PC-3 (cell line): ENCODE measurements around the gene GNAT3. TPM values are rescaled to one million over a fixed set of nuclear protein-coding genes. Genes with fewer than 3 reads are reported as not detected.

ENCODE experiments used
- ATAC-seq: fragments of 200-7000 bp; cut with Tn5 transposase; 2 replicates; pipeline ENCODE4 v1.9.1; 2020; ENCODE audit warnings: mild to moderate bottlenecking, moderate library complexity
- BruUV-seq: library from RNA; stranded (reverse); fragments of 400-500 nt; replicated peaks from 2 replicates; lab custom pipeline; 2021; lab: Mats Ljungman, UMichigan
- CTCF ChIA-PET: fragments of 300-600 bp; sonication (Branson Sonifier 250); formaldehyde crosslinking; loops from one replicate; lab custom pipeline; 2022; ENCODE audit warnings: antibody characterized with exemption; lab: Charles Lee
- POLR2A ChIA-PET: fragments of 300-600 bp; sonication (Branson Sonifier 250); formaldehyde crosslinking; loops from one replicate; lab custom pipeline; 2022; ENCODE audit warnings: antibody characterized with exemption; ENCODE audit not compliant: unreplicated experiment; lab: Charles Lee
- DNase-seq: peaks from one replicate; pipeline ENCODE4 v3.0.0-alpha.2; 2015
- H2AFZ ChIP-seq: fragments of 300-600 bp; sonication (generic); 2 replicates; pipeline ENCODE4 v1.6.0; 2016; ENCODE audit warnings: antibody characterized with exemption, low read length
- H3F3A ChIP-seq: fragments of 300-600 bp; sonication (generic); one replicate; pipeline ENCODE4 v1.6.0; 2017; ENCODE audit warnings: antibody characterized with exemption, low read length, control low read depth, mild to moderate bottlenecking; ENCODE audit not compliant: unreplicated experiment
- H3K27ac ChIP-seq: fragments of 300-600 bp; sonication (generic); 2 replicates; pipeline ENCODE4 v1.5.1; 2016; ENCODE audit warnings: mild to moderate bottlenecking, low read length
- H3K27me3 ChIP-seq: fragments of 300-600 bp; sonication (generic); 2 replicates; pipeline ENCODE4 v1.6.1; 2016; ENCODE audit warnings: low read length, mixed read lengths
- H3K36me3 ChIP-seq: fragments of 300-600 bp; sonication (generic); 2 replicates; pipeline ENCODE4 v1.6.1; 2016; ENCODE audit warnings: low read depth, mixed run types, low read length, mixed read lengths
- H3K4me1 ChIP-seq: fragments of 300-600 bp; sonication (generic); 2 replicates; pipeline ENCODE4 v1.5.1; 2016; ENCODE audit warnings: low read length; ENCODE audit not compliant: insufficient read depth
- H3K4me2 ChIP-seq: fragments of 300-600 bp; sonication (generic); 2 replicates; pipeline ENCODE4 v1.6.0; 2016; ENCODE audit warnings: low read length
- H3K4me3 ChIP-seq: fragments of 300-600 bp; sonication (generic); 2 replicates; pipeline ENCODE4 v1.5.1; 2016; ENCODE audit warnings: mild to moderate bottlenecking, low read length, mixed read lengths
- H3K79me2 ChIP-seq: fragments of 300-600 bp; sonication (generic); 2 replicates; pipeline ENCODE4 v1.6.1; 2017; ENCODE audit warnings: low read length, mixed read lengths
- H3K9ac ChIP-seq: fragments of 300-600 bp; sonication (generic); 2 replicates; pipeline ENCODE4 v1.6.0; 2016; ENCODE audit warnings: mild to moderate bottlenecking, low read length
- H3K9me2 ChIP-seq: fragments of 300-600 bp; sonication (generic); replicated peaks from 2 replicates; pipeline ENCODE4 v1.6.1; 2016; ENCODE audit warnings: mixed run types, low read length, mixed read lengths
- H3K9me3 ChIP-seq: fragments of 300-600 bp; sonication (generic); 2 replicates; pipeline ENCODE4 v1.6.1; 2016; ENCODE audit warnings: low read length, mixed read lengths
- H4K20me1 ChIP-seq: fragments of 300-600 bp; sonication (generic); 2 replicates; pipeline ENCODE4 v1.6.1; 2016; ENCODE audit warnings: low read length, mixed read lengths
- EZH2 ChIP-seq: fragments of 300-600 bp; sonication (generic); IDR thresholded peaks from one replicate; pipeline ENCODE4 v1.6.1; 2017; ENCODE audit warnings: antibody characterized with exemption, mild to moderate bottlenecking, low read length; ENCODE audit not compliant: unreplicated experiment
- EZH2phosphoT487 ChIP-seq: fragments of 300-600 bp; sonication (generic); IDR thresholded peaks from 2 replicates; pipeline ENCODE4 v1.6.1; 2018; ENCODE audit warnings: mild to moderate bottlenecking, antibody characterized with exemption, low read length, borderline replicate concordance
- intact Hi-C: fragments of 100-400 bp; cut with micrococcal nuclease; formaldehyde crosslinking; loops from 2 replicates; pipeline ENCODE4 v1.9.0; 2023
- total RNA-seq: library from RNA; depleted of rRNA; stranded (reverse); fragments of >200 nt; gene quantifications from 2 replicates; pipeline ENCODE4 v1.2.3, GENCODE V29; 2014
- TF ChIP-seq, protein P1 (sequence below): fragments of 300-600 bp; sonication (generic); conservative IDR thresholded peaks from 2 replicates; pipeline ENCODE4 v1.5.1; 2017; ENCODE audit warnings: antibody characterized with exemption, low read depth, mild to moderate bottlenecking, low read length

GNAT3 gene
- total RNA-seq, 1 experiment from 2014 or later = not detected

DNA sequence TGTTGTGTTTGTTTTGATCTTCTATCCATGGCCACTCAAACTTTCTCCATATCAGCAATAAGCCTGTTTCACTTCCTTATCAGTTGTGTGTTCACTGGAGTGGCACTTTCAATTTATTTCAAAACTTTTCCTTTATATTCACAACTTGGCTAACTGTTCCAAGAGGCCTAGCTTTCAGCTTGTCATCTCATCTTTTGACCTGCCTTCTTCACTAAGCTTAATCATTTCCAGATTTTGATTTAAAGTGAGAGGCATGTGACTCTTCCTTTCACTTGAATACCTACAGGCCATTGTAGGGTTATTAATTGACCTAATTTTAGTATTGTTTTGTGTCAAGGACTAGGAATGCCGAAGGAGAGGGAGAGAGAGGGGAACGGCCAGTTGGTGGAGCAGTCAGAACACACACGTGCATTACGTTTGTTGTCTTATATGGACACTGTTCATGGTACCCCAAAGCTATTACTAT, 5.5 kb upstream of the GNAT3 start:
- Histone ChIP-seq H3K36me3 (no peaks in the 10 kb centered on the region), H3K27ac (no peak overlapping the region), H4K20me1 (no peaks in the 10 kb centered on the region), H3K79me2 (no peaks in the 10 kb centered on the region), H3K27me3 (no peaks in the 10 kb centered on the region), H3K9me3 (no peaks in the 10 kb centered on the region), H3K4me3 (no peak overlapping the region), H3K9ac (no peak overlapping the region), H3K4me2 (no peak overlapping the region), H2AFZ (no peak overlapping the region), H3K9me2 (no peaks in the 10 kb centered on the region), H3F3A (no peaks in the 10 kb centered on the region), H3K4me1 (no peaks in the 10 kb centered on the region)
- TF ChIP-seq EZH2phosphoT487 (no peak), EZH2 (no peak)
- TF ChIP-seq, protein P1, sequence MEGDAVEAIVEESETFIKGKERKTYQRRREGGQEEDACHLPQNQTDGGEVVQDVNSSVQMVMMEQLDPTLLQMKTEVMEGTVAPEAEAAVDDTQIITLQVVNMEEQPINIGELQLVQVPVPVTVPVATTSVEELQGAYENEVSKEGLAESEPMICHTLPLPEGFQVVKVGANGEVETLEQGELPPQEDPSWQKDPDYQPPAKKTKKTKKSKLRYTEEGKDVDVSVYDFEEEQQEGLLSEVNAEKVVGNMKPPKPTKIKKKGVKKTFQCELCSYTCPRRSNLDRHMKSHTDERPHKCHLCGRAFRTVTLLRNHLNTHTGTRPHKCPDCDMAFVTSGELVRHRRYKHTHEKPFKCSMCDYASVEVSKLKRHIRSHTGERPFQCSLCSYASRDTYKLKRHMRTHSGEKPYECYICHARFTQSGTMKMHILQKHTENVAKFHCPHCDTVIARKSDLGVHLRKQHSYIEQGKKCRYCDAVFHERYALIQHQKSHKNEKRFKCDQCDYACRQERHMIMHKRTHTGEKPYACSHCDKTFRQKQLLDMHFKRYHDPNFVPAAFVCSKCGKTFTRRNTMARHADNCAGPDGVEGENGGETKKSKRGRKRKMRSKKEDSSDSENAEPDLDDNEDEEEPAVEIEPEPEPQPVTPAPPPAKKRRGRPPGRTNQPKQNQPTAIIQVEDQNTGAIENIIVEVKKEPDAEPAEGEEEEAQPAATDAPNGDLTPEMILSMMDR = no peak
- ChIA-PET POLR2A (no interaction called here), CTCF (no interaction called here)
- intact Hi-C loops = no loop called here
- no peak for ATAC-seq
- DNase-seq = no peak
- BruUV-seq = no TSS peak

DNA sequence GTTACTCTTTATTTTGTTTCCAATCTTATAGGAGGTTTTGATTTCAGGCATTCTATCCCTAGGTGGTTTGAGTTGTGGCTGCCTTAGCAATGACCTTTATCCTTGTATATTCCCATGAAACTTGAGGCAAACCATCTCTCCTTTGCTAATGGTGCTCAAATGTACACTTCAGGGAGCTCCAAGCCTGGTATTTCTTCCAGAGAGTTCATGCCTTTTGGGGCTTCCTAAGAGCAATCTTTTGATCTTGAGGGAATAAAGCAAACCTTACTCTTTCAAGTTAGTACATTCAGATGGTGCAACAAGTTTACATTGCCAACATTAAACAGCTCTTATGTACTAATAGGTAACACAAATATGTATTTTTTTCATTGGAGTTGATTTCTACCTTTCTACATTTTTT, 3.4 kb upstream of the GNAT3 start:
- Histone ChIP-seq H3F3A (no peaks in the 10 kb centered on the region), H3K79me2 (no peaks in the 10 kb centered on the region), H3K27ac (no peak overlapping the region), H3K4me2 (no peak overlapping the region), H3K9me3 (no peaks in the 10 kb centered on the region), H3K9me2 (no peaks in the 10 kb centered on the region), H3K4me3 (no peak overlapping the region), H3K9ac (no peak overlapping the region), H3K36me3 (no peaks in the 10 kb centered on the region), H2AFZ (no peak overlapping the region), H3K27me3 (no peaks in the 10 kb centered on the region), H3K4me1 (no peaks in the 10 kb centered on the region), H4K20me1 (no peaks in the 10 kb centered on the region)
- intact Hi-C loops = no loop called here
- DNase-seq = no peak
- CTCF ChIA-PET = no interaction called here
- no TSS peak for BruUV-seq
- TF ChIP-seq, protein P1 = no peak
- TF ChIP-seq EZH2phosphoT487 = no peak
- no peak for TF ChIP-seq EZH2
- no peak for ATAC-seq
- POLR2A ChIA-PET = no interaction called here

DNA sequence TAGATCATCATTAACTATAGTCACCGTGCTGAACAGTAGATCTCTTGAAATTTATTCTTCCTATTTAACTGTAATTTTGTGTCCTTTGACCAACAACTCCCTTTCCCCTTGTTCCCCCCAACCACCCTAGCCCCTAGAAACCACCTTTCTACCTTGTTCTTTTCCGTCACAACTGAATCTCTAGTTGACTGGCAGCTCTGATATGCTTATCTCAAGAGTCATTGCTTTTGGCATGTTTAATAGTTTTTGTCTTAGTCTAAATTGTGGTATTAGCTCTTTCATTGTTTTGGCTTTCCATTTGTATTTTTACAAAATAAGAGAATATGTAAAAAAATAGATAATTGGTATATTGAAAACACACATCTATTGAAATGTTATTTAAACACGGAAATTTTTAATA, 1.8 kb downstream of the GNAT3 start:
- ChIA-PET CTCF (no interaction called here), POLR2A (no interaction called here)
- Histone ChIP-seq H3K27me3 (no peaks in the 10 kb centered on the region), H3K79me2 (no peaks in the 10 kb centered on the region), H3K4me3 (no peak overlapping the region), H3K4me1 (peaks cover 10% of the 10 kb centered on the region), H2AFZ (no peak overlapping the region), H3K9me3 (no peaks in the 10 kb centered on the region), H3K9me2 (no peaks in the 10 kb centered on the region), H3K9ac (no peak overlapping the region), H3F3A (no peaks in the 10 kb centered on the region), H3K27ac (no peak overlapping the region), H3K36me3 (no peaks in the 10 kb centered on the region), H3K4me2 (no peak overlapping the region), H4K20me1 (no peaks in the 10 kb centered on the region)
- no peak for TF ChIP-seq EZH2
- no peak for TF ChIP-seq EZH2phosphoT487
- TF ChIP-seq, protein P1 = no peak
- no peak for ATAC-seq
- no TSS peak for BruUV-seq
- intact Hi-C loops = no loop called here
- DNase-seq = no peak
